Measurements from ENCODE around the gene KLHDC9. TPM values are rescaled to one million over a fixed set of nuclear protein-coding genes. Genes with fewer than 3 reads are reported as not detected.

Gene KLHDC9
- total RNA-seq, 1 donor, result 2.2 TPM

DNA sequence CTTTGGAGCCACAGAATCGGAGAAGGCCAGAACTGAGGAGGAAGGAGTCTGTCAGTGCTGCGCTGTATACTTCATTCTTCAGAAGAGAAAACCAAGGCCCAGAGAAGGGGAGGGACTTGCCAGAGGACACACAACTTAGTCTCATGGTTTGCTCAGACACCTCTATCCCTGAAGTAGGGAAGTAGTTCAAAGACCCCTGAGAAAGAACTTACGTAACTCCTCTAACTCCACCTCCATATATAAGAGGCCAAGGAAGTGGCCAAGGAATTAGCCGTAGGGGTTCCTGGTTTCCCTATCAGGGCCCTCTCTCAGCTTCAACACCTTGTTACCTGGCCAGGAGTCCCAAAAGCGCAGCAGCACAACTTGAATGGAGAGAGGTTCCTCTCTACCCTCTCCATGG lies 8.2 kb upstream of the KLHDC9 start:
- no peak overlapping the region for H3K4me3 ChIP-seq (ENCODE audit: low read depth, low read length)
- DNase-seq (ENCODE audit: low read depth), result no peak
- TF ChIP-seq CTCF (IDR thresholded peaks at IDR 0.05; ENCODE audit: insufficient read depth, low read depth, low read length), result no peak

DNA sequence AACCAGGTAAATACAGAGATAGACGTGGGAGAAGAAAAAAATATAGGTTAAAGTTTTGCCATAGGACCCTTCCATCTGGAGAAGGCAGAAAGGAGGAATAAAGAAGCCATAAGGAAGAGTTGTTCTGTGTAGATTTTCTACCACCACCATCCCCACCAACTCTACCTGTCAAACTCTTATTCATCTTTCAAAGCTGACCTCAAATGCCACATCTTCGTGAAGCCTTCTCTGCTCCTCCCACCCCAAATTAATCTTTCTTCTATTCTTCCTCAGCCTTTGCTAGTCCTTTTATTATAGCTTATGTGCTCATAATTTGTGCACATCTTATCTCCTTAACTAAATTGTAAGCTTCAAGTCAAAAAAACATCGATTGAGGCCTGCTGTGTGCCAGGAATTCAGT lies 7.5 kb upstream of the KLHDC9 start:
- TF ChIP-seq CTCF (IDR thresholded peaks at IDR 0.05; ENCODE audit: insufficient read depth, low read depth, low read length), result no peak
- DNase-seq (ENCODE audit: low read depth), result no peak
- H3K4me3 ChIP-seq (ENCODE audit: low read depth, low read length), result no peak overlapping the region

- no peak for DNase-seq (ENCODE audit: low read depth)
- TF ChIP-seq CTCF (IDR thresholded peaks at IDR 0.05; ENCODE audit: insufficient read depth, low read depth, low read length), result no peak
- H3K4me3 ChIP-seq (ENCODE audit: low read depth, low read length), result no peak overlapping the region
Measured at GRCh38 chr1:161091093-161091492, 7.1 kb upstream of the KLHDC9 start.

- no peak for DNase-seq (ENCODE audit: low read depth)
- H3K4me3 ChIP-seq (ENCODE audit: low read depth, low read length), result no peak overlapping the region
- no peak for TF ChIP-seq CTCF (IDR thresholded peaks at IDR 0.05; ENCODE audit: insufficient read depth, low read depth, low read length)
Measured at GRCh38 chr1:161091796-161092507, 6.2 kb upstream of the KLHDC9 start.

- no peak for TF ChIP-seq CTCF (IDR thresholded peaks at IDR 0.05; ENCODE audit: insufficient read depth, low read depth, low read length)
- H3K4me3 ChIP-seq (ENCODE audit: low read depth, low read length), result no peak overlapping the region
- no peak for DNase-seq (ENCODE audit: low read depth)
Measured at GRCh38 chr1:161092621-161093028, 5.5 kb upstream of the KLHDC9 start.

- no peak for TF ChIP-seq CTCF (IDR thresholded peaks at IDR 0.05; ENCODE audit: insufficient read depth, low read depth, low read length)
- DNase-seq (ENCODE audit: low read depth), result no peak
Measured at GRCh38 chr1:161094481-161094880, 3.7 kb upstream of the KLHDC9 start.

GRCh38 chr1:161095230-161095629 lies 2.9 kb upstream of the KLHDC9 start:
- no peak for DNase-seq (ENCODE audit: low read depth)
- TF ChIP-seq CTCF (IDR thresholded peaks at IDR 0.05; ENCODE audit: insufficient read depth, low read depth, low read length), result no peak
- no peak overlapping the region for H3K4me3 ChIP-seq (ENCODE audit: low read depth, low read length)

More at GRCh38 chr1:161094481-161094880, 3.7 kb upstream of the KLHDC9 start:
- H3K4me3 ChIP-seq (ENCODE audit: low read depth, low read length), result no peak overlapping the region
